ENCODE measurements around the gene MYZAP. TPM values are rescaled to one million over a fixed set of nuclear protein-coding genes. Genes with fewer than 3 reads are reported as not detected.

MYZAP gene
- total RNA-seq, 1 donor from 2014 or later = 11.9 TPM

GRCh38 chr15:57606816-57607215 is 15.1 kb downstream of the MYZAP start:
- Mint-ChIP-seq H3K27me3 (no peaks in the 10 kb centered on the region), H3K4me1 (ENCODE audit: low read depth) (peaks cover 37% of the 10 kb centered on the region), H3K9me3 (ENCODE audit: low read depth) (no peaks in the 10 kb centered on the region), H3K27ac (no peak overlapping the region), H3K36me3 (ENCODE audit: insufficient read depth) (peaks cover 7% of the 10 kb centered on the region), H3K4me3 (ENCODE audit: low read depth) (no peak overlapping the region)
- no peak for TF ChIP-seq CTCF (IDR thresholded peaks at IDR 0.05; ENCODE audit: unreplicated experiment)
- DNase-seq (ENCODE audit: low spot score, unreplicated experiment) = no peak

GRCh38 chr15:57607570-57608000 is 15.9 kb downstream of the MYZAP start:
- no peak for TF ChIP-seq CTCF (IDR thresholded peaks at IDR 0.05; ENCODE audit: unreplicated experiment)
- no peaks in the 10 kb centered on the region for H3K9me3 Mint-ChIP-seq (ENCODE audit: low read depth)
- H3K4me1 Mint-ChIP-seq (ENCODE audit: low read depth) = peaks cover 45% of the 10 kb centered on the region
- no peaks in the 10 kb centered on the region for H3K27me3 Mint-ChIP-seq
- H3K36me3 Mint-ChIP-seq (ENCODE audit: insufficient read depth) = peaks cover 7% of the 10 kb centered on the region
- no peak overlapping the region for H3K4me3 Mint-ChIP-seq (ENCODE audit: low read depth)
- DNase-seq (ENCODE audit: low spot score, unreplicated experiment) = no peak
- no peak overlapping the region for H3K27ac Mint-ChIP-seq

GRCh38 chr15:57609805-57610529 is 18.3 kb downstream of the MYZAP start:
- no peak for TF ChIP-seq CTCF (IDR thresholded peaks at IDR 0.05; ENCODE audit: unreplicated experiment)
- H3K4me1 Mint-ChIP-seq (ENCODE audit: low read depth) = peaks cover 43% of the 10 kb centered on the region
- no peaks in the 10 kb centered on the region for H3K27me3 Mint-ChIP-seq
- peak overlapping the region; percentile 89 for H3K27ac Mint-ChIP-seq
- no peaks in the 10 kb centered on the region for H3K9me3 Mint-ChIP-seq (ENCODE audit: low read depth)
- no peak overlapping the region for H3K4me3 Mint-ChIP-seq (ENCODE audit: low read depth)
- H3K36me3 Mint-ChIP-seq (ENCODE audit: insufficient read depth) = peaks cover 5% of the 10 kb centered on the region
- no peak for DNase-seq (ENCODE audit: low spot score, unreplicated experiment)

GRCh38 chr15:57611123-57611522 is 19.4 kb downstream of the MYZAP start:
- peak overlapping the region; percentile 89 for H3K27ac Mint-ChIP-seq
- peaks cover 43% of the 10 kb centered on the region for H3K4me1 Mint-ChIP-seq (ENCODE audit: low read depth)
- no peak for DNase-seq (ENCODE audit: low spot score, unreplicated experiment)
- no peaks in the 10 kb centered on the region for H3K27me3 Mint-ChIP-seq
- peaks cover 5% of the 10 kb centered on the region for H3K36me3 Mint-ChIP-seq (ENCODE audit: insufficient read depth)
- H3K4me3 Mint-ChIP-seq (ENCODE audit: low read depth) = peak overlapping the region; percentile 45
- no peak for TF ChIP-seq CTCF (IDR thresholded peaks at IDR 0.05; ENCODE audit: unreplicated experiment)
- H3K9me3 Mint-ChIP-seq (ENCODE audit: low read depth) = no peaks in the 10 kb centered on the region

- H3K4me3 Mint-ChIP-seq (ENCODE audit: low read depth) = no peak overlapping the region
- H3K9me3 Mint-ChIP-seq (ENCODE audit: low read depth) = no peaks in the 10 kb centered on the region
- no peaks in the 10 kb centered on the region for H3K27me3 Mint-ChIP-seq
- TF ChIP-seq CTCF (IDR thresholded peaks at IDR 0.05; ENCODE audit: unreplicated experiment) = peak; percentile 23
- peaks cover 5% of the 10 kb centered on the region for H3K36me3 Mint-ChIP-seq (ENCODE audit: insufficient read depth)
- H3K27ac Mint-ChIP-seq = peak overlapping the region; percentile 89
- no peak for DNase-seq (ENCODE audit: low spot score, unreplicated experiment)
- H3K4me1 Mint-ChIP-seq (ENCODE audit: low read depth) = peaks cover 43% of the 10 kb centered on the region
Measured at GRCh38 chr15:57611938-57612337, 20.2 kb downstream of the MYZAP start.
